ENCODE results near the gene CCSER1.

DNA sequence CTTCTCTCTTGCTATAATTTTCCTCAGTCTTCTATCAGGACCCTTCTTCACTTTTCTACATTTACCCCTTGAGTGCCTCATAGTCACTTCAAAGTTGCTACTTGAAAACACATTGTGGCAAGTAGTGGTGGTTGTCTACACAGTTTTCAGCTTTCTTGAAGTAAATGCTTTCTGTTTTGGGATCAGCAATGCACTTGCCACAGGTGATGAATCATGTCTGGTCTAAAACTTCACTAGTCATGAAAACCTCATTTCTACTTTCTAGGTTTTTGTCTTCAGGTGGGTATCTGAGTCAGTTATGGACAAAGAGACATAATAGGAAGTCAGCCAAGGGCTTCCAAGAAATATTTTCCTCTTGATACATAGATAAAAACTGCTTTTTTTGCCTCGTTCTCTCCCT lies 359.2 kb downstream of the CCSER1 start:
- no peak for TF ChIP-seq EZH2 (IDR thresholded peaks at IDR 0.05; ENCODE audit: borderline replicate concordance, low read length)
- TF ChIP-seq, protein P1, sequence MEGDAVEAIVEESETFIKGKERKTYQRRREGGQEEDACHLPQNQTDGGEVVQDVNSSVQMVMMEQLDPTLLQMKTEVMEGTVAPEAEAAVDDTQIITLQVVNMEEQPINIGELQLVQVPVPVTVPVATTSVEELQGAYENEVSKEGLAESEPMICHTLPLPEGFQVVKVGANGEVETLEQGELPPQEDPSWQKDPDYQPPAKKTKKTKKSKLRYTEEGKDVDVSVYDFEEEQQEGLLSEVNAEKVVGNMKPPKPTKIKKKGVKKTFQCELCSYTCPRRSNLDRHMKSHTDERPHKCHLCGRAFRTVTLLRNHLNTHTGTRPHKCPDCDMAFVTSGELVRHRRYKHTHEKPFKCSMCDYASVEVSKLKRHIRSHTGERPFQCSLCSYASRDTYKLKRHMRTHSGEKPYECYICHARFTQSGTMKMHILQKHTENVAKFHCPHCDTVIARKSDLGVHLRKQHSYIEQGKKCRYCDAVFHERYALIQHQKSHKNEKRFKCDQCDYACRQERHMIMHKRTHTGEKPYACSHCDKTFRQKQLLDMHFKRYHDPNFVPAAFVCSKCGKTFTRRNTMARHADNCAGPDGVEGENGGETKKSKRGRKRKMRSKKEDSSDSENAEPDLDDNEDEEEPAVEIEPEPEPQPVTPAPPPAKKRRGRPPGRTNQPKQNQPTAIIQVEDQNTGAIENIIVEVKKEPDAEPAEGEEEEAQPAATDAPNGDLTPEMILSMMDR (IDR thresholded peaks at IDR 0.05; ENCODE audit: low read length): no peak

Measured in OCI-LY1 (cell line).